PFSK-1 (cell line): Measurements from ENCODE around the gene PCDH15.

Source experiments
- FOXP2 ChIP-seq: optimal IDR thresholded peaks from 2 replicates; pipeline ENCODE3; 2011; ENCODE audit warnings: borderline replicate concordance, control low read depth, inconsistent platforms; ENCODE audit not compliant: insufficient read depth; ENCODE audit errors: extremely low read length, extremely low read depth
- POLR2AphosphoS5 ChIP-seq: IDR thresholded peaks from 2 replicates; pipeline ENCODE4 v1.6.1; 2012; ENCODE audit warnings: low read depth, mild to moderate bottlenecking, control low read depth, low read length, moderate library complexity
- SIN3A ChIP-seq: IDR thresholded peaks from 2 replicates; pipeline ENCODE4 v1.6.1; 2012; ENCODE audit warnings: mild to moderate bottlenecking, low read length, moderate library complexity, borderline replicate concordance; ENCODE audit not compliant: insufficient read depth
- TAF1 ChIP-seq: IDR thresholded peaks from 2 replicates; pipeline ENCODE4 v1.6.1; 2012; ENCODE audit warnings: low read length, control low read depth, borderline replicate concordance; ENCODE audit not compliant: insufficient read depth
- TF ChIP-seq, protein P1 (sequence below), 2 experiments: IDR thresholded peaks; 2 replicates each; pipeline versions ENCODE4 v1.6.1 to v1.8.0; 2011 to 2012; ENCODE audit warnings: low read depth in 2 of 2, low read length in 2 of 2, control low read depth in 1 of 2, inconsistent platforms in 1 of 2, mild to moderate bottlenecking in 1 of 2, moderate library complexity in 1 of 2; ENCODE audit not compliant: insufficient read depth in 1 of 2

PCDH15 gene

GRCh38 chr10:53930648-53931047 lies 870.4 kb downstream of the PCDH15 start:
- TF ChIP-seq, protein P1, sequence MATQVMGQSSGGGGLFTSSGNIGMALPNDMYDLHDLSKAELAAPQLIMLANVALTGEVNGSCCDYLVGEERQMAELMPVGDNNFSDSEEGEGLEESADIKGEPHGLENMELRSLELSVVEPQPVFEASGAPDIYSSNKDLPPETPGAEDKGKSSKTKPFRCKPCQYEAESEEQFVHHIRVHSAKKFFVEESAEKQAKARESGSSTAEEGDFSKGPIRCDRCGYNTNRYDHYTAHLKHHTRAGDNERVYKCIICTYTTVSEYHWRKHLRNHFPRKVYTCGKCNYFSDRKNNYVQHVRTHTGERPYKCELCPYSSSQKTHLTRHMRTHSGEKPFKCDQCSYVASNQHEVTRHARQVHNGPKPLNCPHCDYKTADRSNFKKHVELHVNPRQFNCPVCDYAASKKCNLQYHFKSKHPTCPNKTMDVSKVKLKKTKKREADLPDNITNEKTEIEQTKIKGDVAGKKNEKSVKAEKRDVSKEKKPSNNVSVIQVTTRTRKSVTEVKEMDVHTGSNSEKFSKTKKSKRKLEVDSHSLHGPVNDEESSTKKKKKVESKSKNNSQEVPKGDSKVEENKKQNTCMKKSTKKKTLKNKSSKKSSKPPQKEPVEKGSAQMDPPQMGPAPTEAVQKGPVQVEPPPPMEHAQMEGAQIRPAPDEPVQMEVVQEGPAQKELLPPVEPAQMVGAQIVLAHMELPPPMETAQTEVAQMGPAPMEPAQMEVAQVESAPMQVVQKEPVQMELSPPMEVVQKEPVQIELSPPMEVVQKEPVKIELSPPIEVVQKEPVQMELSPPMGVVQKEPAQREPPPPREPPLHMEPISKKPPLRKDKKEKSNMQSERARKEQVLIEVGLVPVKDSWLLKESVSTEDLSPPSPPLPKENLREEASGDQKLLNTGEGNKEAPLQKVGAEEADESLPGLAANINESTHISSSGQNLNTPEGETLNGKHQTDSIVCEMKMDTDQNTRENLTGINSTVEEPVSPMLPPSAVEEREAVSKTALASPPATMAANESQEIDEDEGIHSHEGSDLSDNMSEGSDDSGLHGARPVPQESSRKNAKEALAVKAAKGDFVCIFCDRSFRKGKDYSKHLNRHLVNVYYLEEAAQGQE (IDR thresholded peaks at IDR 0.05; ENCODE audit: insufficient read depth in 1 of 2, low read depth in 2 of 2, low read length in 2 of 2), result no peak
- TF ChIP-seq FOXP2, result no peak
- TF ChIP-seq TAF1, result no peak
- TF ChIP-seq POLR2AphosphoS5, result no peak
- no peak for TF ChIP-seq SIN3A

- TF ChIP-seq FOXP2, result no peak
Observed at GRCh38 chr10:53918755-53919154, 882.3 kb downstream of the PCDH15 start.

DNA sequence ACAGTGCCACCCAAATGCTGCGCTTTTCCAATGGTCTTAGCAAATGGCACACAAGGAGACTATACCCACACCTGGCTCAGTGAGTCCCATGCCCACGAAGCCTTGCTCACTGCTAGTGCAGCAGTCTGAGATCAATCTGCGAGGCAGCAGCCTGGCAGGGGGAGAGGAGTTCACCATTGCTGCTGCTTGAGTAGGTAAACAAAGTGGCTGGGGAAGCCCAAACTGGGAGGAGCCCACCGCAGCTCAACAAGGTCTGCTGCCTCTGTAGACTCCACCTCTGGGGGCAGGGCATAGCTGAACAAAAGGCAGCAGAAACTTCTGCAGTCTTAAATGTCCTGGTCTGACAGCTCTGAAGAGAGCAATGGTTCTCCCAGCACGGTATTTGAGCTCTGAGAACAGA lies 891.2 kb downstream of the PCDH15 start:
- TF ChIP-seq, protein P1 (IDR thresholded peaks at IDR 0.05; ENCODE audit: insufficient read depth in 1 of 2, low read depth in 2 of 2, low read length in 2 of 2), result no peak
- TF ChIP-seq FOXP2, result no peak
- TF ChIP-seq SIN3A, result no peak
- no peak for TF ChIP-seq TAF1

- TF ChIP-seq FOXP2 (no peak), TAF1 (no peak), POLR2AphosphoS5 (no peak), SIN3A (no peak)
- TF ChIP-seq, protein P1 (IDR thresholded peaks at IDR 0.05; ENCODE audit: insufficient read depth in 1 of 2, low read depth in 2 of 2, low read length in 2 of 2), result no peak
Observed at GRCh38 chr10:53904506-53905241, 896.4 kb downstream of the PCDH15 start.

GRCh38 chr10:53903756-53904155 lies 897.3 kb downstream of the PCDH15 start:
- TF ChIP-seq FOXP2 (no peak), SIN3A (no peak), POLR2AphosphoS5 (no peak), TAF1 (no peak)
- TF ChIP-seq, protein P1 (IDR thresholded peaks at IDR 0.05; ENCODE audit: insufficient read depth in 1 of 2, low read depth in 2 of 2, low read length in 2 of 2), result no peak
